Activated T-helper 1 cell treated with anti-CD3 and anti-CD28 coated beads, Interleukin-12 subunit alpha, Interleukin-12 subunit beta, Interleukin-2, Interleukin-4 antibody, amounts not matched to agents 30 ng/mL and 10 ng/mL and 1 ng/mL, durations not matched to agents 14 hours and 24 hours and 36 hours (primary cell): Measurements from ENCODE around the gene PEX7. TPM values are rescaled to one million over a fixed set of nuclear protein-coding genes. Genes with fewer than 3 reads are reported as not detected.
"Not testable (repeated sequence)": the region's sequence is repeated elsewhere in the genome, so short reads cannot be mapped to it uniquely, and the experiment has no call there.

Experiments
- DNase-seq: peaks from one replicate; pipeline ENCODE4 v3.0.0; 2021; ENCODE audit warnings: low spot score
- H3K27ac Mint-ChIP-seq: one replicate; pipeline ENCODE4 v1.8.0; 2021; ENCODE audit warnings: mild to moderate bottlenecking, mixed read lengths
- H3K27me3 Mint-ChIP-seq: one replicate; pipeline ENCODE4 v1.8.0; 2022; ENCODE audit warnings: mild to moderate bottlenecking, moderate library complexity, mixed read lengths; ENCODE audit not compliant: insufficient read depth
- H3K36me3 Mint-ChIP-seq: one replicate; pipeline ENCODE4 v1.8.0; 2021; ENCODE audit warnings: low read depth, mixed read lengths
- H3K4me1 Mint-ChIP-seq: one replicate; pipeline ENCODE4 v1.8.0; 2021; ENCODE audit warnings: low read depth, mixed read lengths
- H3K4me3 Mint-ChIP-seq: one replicate; pipeline ENCODE4 v1.8.0; 2021; ENCODE audit warnings: mild to moderate bottlenecking, moderate library complexity, mixed read lengths
- H3K9me3 Mint-ChIP-seq: one replicate; pipeline ENCODE4 v1.8.0; 2021; ENCODE audit warnings: mixed read lengths
- intact Hi-C: fragments of 100-400 bp; cut with micrococcal nuclease; formaldehyde crosslinking; loops from one replicate; pipeline ENCODE4 v1.15.1; 2024
- total RNA-seq: library from RNA; stranded (reverse); gene quantifications from 2 replicates; pipeline ENCODE4 v1.2.3, GENCODE V29; 2022

The PEX7 gene
- total RNA-seq, 1 donor from 2014 or later, result 3.7 TPM

GRCh38 chr6:136822046-136822375 lies 381 bp upstream of the PEX7 start:
- intact Hi-C loops, result loop anchor here (1.0 to 5.0 kb wide), 5 partner anchors 29 to 532 kb away; partner anchors contain the start of genes IFNGR1 and SLC35D3
- H3K9me3 Mint-ChIP-seq, result no peaks in the 10 kb centered on the region

GRCh38 chr6:136823128-136823660 lies 802 bp downstream of the PEX7 start:
- Mint-ChIP-seq H3K27ac (peak overlapping the region; percentile 87), H3K36me3 (peaks cover 13% of the 10 kb centered on the region), H3K9me3 (no peaks in the 10 kb centered on the region), H3K4me1 (peaks cover 12% of the 10 kb centered on the region), H3K4me3 (peak overlapping the region; percentile 90), H3K27me3 (peaks cover 2% of the 10 kb centered on the region)
- intact Hi-C loops, result loop anchor here (2.0 to 5.0 kb wide), 2 partner anchors 100 to 394 kb away; partner anchors contain the start of genes IFNGR1 and SLC35D3
- DNase-seq, result no peak

More at GRCh38 chr6:136822046-136822375, 381 bp upstream of the PEX7 start:
- no peak for DNase-seq
- Mint-ChIP-seq H3K36me3 (peaks cover 12% of the 10 kb centered on the region), H3K27me3 (peaks cover 8% of the 10 kb centered on the region), H3K27ac (peak overlapping the region; percentile 92), H3K4me3 (peak overlapping the region; percentile 91), H3K4me1 (peaks cover 12% of the 10 kb centered on the region)

GRCh38 chr6:136826216-136826615 lies 3.8 kb downstream of the PEX7 start:
- intact Hi-C loops, result no loop called here
- Mint-ChIP-seq H3K27me3 (no peaks in the 10 kb centered on the region), H3K4me1 (peaks cover 16% of the 10 kb centered on the region), H3K9me3 (peaks cover 10% of the 10 kb centered on the region), H3K36me3 (peaks cover 30% of the 10 kb centered on the region), H3K27ac (no peak overlapping the region), H3K4me3 (no peak overlapping the region)
- DNase-seq, result no peak

DNA sequence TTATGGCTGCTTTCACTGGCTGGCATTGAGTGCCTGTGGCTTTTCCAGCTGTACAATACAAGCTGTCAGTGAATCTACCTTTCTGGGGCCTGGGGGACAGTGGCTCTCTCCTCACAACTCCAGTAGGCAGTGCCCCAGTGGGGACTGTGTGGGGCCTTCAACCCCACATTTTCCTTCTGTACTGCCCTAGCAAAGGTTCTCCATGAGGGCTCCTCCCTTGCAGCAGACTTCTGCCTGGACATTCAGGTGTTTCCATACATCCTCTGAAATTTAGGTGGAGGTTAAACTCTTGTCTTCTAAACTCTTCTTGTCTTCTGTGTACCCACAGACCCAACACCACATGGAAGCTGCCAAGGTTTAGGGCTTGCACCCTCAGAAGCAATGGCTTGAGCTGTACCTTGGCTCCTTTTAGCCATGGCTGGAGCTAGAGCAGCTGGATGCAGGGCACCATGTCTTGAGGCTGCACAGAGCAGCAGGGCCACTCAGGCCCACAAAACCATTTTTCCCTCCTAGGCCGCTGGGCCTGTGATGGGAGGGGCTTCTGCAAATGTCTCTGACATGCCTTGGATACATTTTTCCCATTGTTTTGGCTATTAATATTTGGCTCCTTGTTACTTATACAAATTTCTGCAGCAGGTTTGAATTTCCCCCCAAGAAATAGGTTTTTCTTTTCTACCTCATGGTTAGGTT lies 9.6 kb downstream of the PEX7 start:
- Mint-ChIP-seq H3K27me3 (no peaks in the 10 kb centered on the region), H3K36me3 (peaks cover 41% of the 10 kb centered on the region), H3K27ac (no peak overlapping the region), H3K9me3 (peaks cover 29% of the 10 kb centered on the region), H3K4me1 (peaks cover 5% of the 10 kb centered on the region), H3K4me3 (no peak overlapping the region)
- DNase-seq, result no peak
- intact Hi-C loops, result no loop called here

DNA sequence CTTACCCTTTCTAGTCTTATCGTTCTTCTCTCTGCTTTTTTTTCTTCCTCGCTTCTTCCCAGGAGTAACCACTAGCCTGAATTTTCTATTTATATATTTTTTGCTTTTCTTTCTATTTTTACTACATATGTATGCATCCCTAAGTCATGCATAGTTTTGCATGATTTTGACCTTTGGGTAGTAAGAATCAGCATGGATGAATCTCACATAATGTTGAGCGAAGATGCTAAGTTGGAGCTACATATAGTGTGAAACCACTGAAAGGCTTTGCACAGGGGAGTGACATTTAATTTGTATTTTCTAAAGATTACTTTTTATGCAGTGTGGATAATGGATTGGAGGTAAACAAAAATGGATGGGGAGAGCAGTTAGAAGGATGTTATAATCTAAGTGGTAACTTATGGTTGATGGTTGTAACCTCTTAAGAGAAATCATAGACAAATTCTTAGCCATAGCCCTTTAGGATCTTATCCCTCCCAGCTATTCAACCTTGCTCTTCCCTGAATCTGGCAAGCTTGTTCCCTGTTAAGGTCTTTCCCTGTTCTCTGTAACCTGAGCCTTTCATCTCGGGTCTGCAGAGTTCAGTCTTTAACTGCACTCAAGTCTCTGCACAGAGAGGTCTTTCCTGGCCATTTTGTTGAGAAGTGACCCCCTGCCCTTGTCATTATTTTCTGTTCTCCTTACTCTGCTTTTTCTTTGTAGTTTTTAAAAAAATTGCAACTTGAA lies 18.0 kb downstream of the PEX7 start:
- H3K9me3 Mint-ChIP-seq, result no peaks in the 10 kb centered on the region
- no peaks in the 10 kb centered on the region for H3K4me1 Mint-ChIP-seq
- H3K27me3 Mint-ChIP-seq, result no peaks in the 10 kb centered on the region
- H3K4me3 Mint-ChIP-seq, result no peak overlapping the region
- no peaks in the 10 kb centered on the region for H3K36me3 Mint-ChIP-seq
- DNase-seq, result no peak
- intact Hi-C loops, result no loop called here
- H3K27ac Mint-ChIP-seq, result no peak overlapping the region

- no peak overlapping the region for H3K4me3 Mint-ChIP-seq
- no peak overlapping the region for H3K27ac Mint-ChIP-seq
- no peaks in the 10 kb centered on the region for H3K27me3 Mint-ChIP-seq
- H3K4me1 Mint-ChIP-seq, result no peaks in the 10 kb centered on the region
- intact Hi-C loops, result no loop called here
- no peak for DNase-seq
- peaks cover 7% of the 10 kb centered on the region for H3K9me3 Mint-ChIP-seq
- H3K36me3 Mint-ChIP-seq, result peaks cover 6% of the 10 kb centered on the region
These were observed 20.8 kb downstream of the PEX7 start for GRCh38 chr6:136843210-136843609.

GRCh38 chr6:136846046-136846445 lies 23.7 kb downstream of the PEX7 start:
- intact Hi-C loops, result loop anchor here (2.0 to 5.0 kb wide), 4 partner anchors 77 to 795 kb away; partner anchors contain the start of gene SLC35D3
- no peak overlapping the region for H3K27ac Mint-ChIP-seq
- no peak overlapping the region for H3K4me3 Mint-ChIP-seq
- H3K4me1 Mint-ChIP-seq, result no peaks in the 10 kb centered on the region
- no peak for DNase-seq
- H3K36me3 Mint-ChIP-seq, result peaks cover 12% of the 10 kb centered on the region
- H3K9me3 Mint-ChIP-seq, result peaks cover 9% of the 10 kb centered on the region
- no peaks in the 10 kb centered on the region for H3K27me3 Mint-ChIP-seq

- intact Hi-C loops, result loop anchor here (2.0 to 5.0 kb wide), 4 partner anchors 76 to 794 kb away; partner anchors contain the start of gene SLC35D3
- not testable (repeated sequence) for H3K27ac Mint-ChIP-seq, DNase-seq, H3K9me3 Mint-ChIP-seq, H3K27me3 Mint-ChIP-seq, H3K4me3 Mint-ChIP-seq, H3K4me1 Mint-ChIP-seq
- H3K36me3 Mint-ChIP-seq, result peaks cover 12% of the 10 kb centered on the region
These were observed 24.1 kb downstream of the PEX7 start for GRCh38 chr6:136846477-136846876.

DNA sequence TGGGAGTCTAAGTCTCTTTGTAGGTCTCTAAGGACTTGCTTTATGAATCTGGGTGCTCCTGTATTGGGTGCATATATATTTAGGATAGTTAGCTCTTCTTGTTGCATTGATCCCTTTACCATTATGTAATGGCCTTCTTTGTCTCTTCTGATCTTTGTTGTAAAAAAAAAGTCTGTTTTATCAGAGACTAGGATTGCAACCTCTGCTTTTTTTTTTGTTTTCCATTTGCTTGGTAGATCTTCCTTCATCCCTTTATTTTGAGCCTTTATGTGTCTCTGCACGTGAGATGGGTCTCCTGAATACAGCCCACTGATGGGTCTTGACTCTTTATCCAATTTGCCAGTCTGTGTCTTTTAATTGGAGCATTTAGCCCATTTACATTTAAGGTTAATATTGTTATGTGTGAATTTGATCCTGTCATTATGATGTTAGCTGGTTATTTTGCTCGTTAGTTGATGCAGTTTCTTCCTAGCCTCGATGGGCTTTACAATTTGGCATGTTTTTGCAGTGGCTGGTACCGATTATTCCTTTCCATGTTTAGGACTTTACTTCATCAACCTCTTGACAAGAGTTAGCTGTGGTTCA lies 27.7 kb downstream of the PEX7 start:
- not testable (repeated sequence) for H3K9me3 Mint-ChIP-seq, DNase-seq, H3K4me3 Mint-ChIP-seq, H3K4me1 Mint-ChIP-seq, H3K27me3 Mint-ChIP-seq, H3K27ac Mint-ChIP-seq
- peaks cover 12% of the 10 kb centered on the region for H3K36me3 Mint-ChIP-seq
- intact Hi-C loops, result loop anchor here (5.0 kb wide), 1 partner anchor 462 kb away; no protein-coding TSS in a partner anchor

DNA sequence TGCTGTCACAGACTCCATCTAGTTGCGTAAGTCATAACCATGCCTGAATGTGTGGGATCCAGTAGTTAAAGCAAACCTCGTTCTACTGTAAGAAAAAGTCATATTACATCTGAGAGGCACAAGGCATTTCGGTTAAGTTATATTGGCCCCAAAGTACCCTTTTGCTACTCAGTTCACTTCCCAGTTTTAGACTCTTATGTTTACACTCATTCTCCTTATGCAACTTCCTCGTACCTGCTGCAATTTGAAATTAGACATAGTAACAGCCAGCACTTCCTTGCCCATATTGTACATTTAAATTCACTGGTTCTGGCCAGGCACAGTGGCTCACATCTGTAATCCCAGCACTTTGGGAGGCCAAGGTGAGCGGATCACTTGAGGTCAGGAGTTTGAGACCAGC lies 37.0 kb downstream of the PEX7 start:
- H3K4me3 Mint-ChIP-seq, result no peak overlapping the region
- intact Hi-C loops, result no loop called here

GRCh38 chr6:136860043-136860442 lies 37.7 kb downstream of the PEX7 start:
- Mint-ChIP-seq H3K9me3 (no peaks in the 10 kb centered on the region), H3K4me1 (no peaks in the 10 kb centered on the region), H3K27me3 (no peaks in the 10 kb centered on the region), H3K4me3 (no peak overlapping the region), H3K27ac (no peak overlapping the region), H3K36me3 (no peaks in the 10 kb centered on the region)
- intact Hi-C loops, result no loop called here
- no peak for DNase-seq

More for the DNA sequence above, 37.0 kb downstream of the PEX7 start:
- Mint-ChIP-seq H3K36me3 (no peaks in the 10 kb centered on the region), H3K27me3 (no peaks in the 10 kb centered on the region), H3K4me1 (no peaks in the 10 kb centered on the region), H3K9me3 (no peaks in the 10 kb centered on the region), H3K27ac (no peak overlapping the region)
- DNase-seq, result no peak

GRCh38 chr6:136862662-136863061 lies 40.3 kb downstream of the PEX7 start:
- no peak overlapping the region for H3K4me3 Mint-ChIP-seq
- H3K36me3 Mint-ChIP-seq, result no peaks in the 10 kb centered on the region
- intact Hi-C loops, result no loop called here
- no peaks in the 10 kb centered on the region for H3K27me3 Mint-ChIP-seq
- H3K9me3 Mint-ChIP-seq, result no peaks in the 10 kb centered on the region
- no peak overlapping the region for H3K27ac Mint-ChIP-seq
- no peak for DNase-seq
- no peaks in the 10 kb centered on the region for H3K4me1 Mint-ChIP-seq

GRCh38 chr6:136863752-136864151 lies 41.4 kb downstream of the PEX7 start:
- Mint-ChIP-seq H3K4me3 (no peak overlapping the region), H3K27me3 (no peaks in the 10 kb centered on the region), H3K36me3 (no peaks in the 10 kb centered on the region), H3K9me3 (no peaks in the 10 kb centered on the region), H3K27ac (no peak overlapping the region), H3K4me1 (no peaks in the 10 kb centered on the region)
- intact Hi-C loops, result no loop called here
- DNase-seq, result no peak
